GM18873 (cell line): ENCODE results near the gene OR5A1.

Source experiments
- ATAC-seq: cut with Tn5 transposase; IDR thresholded peaks from one replicate; pipeline ENCODE4 v1.9.1; 2021; ENCODE audit warnings: mild to moderate bottlenecking, moderate library complexity, moderate number of reproducible peaks; ENCODE audit not compliant: unreplicated experiment, low FRiP score

Gene OR5A1

GRCh38 chr11:59473015-59473414 is 36.7 kb downstream of the OR5A1 start, which contains the start of gene OR4D10:
OR4D10 (plus strand) TSS chr11:59473315; CDS start chr11:59477430, 4,115 bp downstream.
- ATAC-seq: no peak

- no peak for ATAC-seq
These were observed 38.9 kb downstream of the OR5A1 start for GRCh38 chr11:59475176-59475575.

- ATAC-seq: no peak
These were observed 43.6 kb downstream of the OR5A1 start for GRCh38 chr11:59479906-59480305.

GRCh38 chr11:59480359-59480758 is 44.1 kb downstream of the OR5A1 start:
- no peak for ATAC-seq
